HUES48 (cell line): ENCODE measurements around the gene CCN6.

Experiments used
- H3K27ac ChIP-seq: one replicate; pipeline ENCODE4 v1.7.0; 2013; ENCODE audit warnings: low read depth, low read length, inconsistent platforms
- H3K27me3 ChIP-seq: 2 replicates; pipeline ENCODE4 v1.6.1; 2013; ENCODE audit warnings: mild to moderate bottlenecking, low read length; ENCODE audit not compliant: control insufficient read depth, insufficient read depth
- H3K36me3 ChIP-seq: 2 replicates; pipeline ENCODE4 v1.6.1; 2013; ENCODE audit warnings: low read length; ENCODE audit not compliant: control insufficient read depth, insufficient read depth
- H3K4me1 ChIP-seq: 2 replicates; pipeline ENCODE4 v1.6.1; 2013; ENCODE audit warnings: mild to moderate bottlenecking, low read length; ENCODE audit not compliant: control insufficient read depth, insufficient read depth
- H3K4me3 ChIP-seq: 2 replicates; pipeline ENCODE4 v1.5.1; 2013; ENCODE audit warnings: mild to moderate bottlenecking, low read depth, low read length
- H3K9ac ChIP-seq: 2 replicates; pipeline ENCODE4 v1.6.1; 2013; ENCODE audit warnings: mild to moderate bottlenecking, low read depth, low read length, moderate library complexity
- H3K9me3 ChIP-seq: 2 replicates; pipeline ENCODE4 v1.6.1; 2013; ENCODE audit warnings: low read length; ENCODE audit not compliant: control insufficient read depth, insufficient read depth

Gene CCN6

GRCh38 chr6:112054001-112054400, at the start of gene CCN6:
Gene CCN6 (plus strand): TSS chr6:112054104. CDS start chr6:112054358, 254 bp downstream.
- H3K4me3 ChIP-seq = no peak within 1 kb of the TSS
- H3K9ac ChIP-seq = no peak within 1 kb of the TSS
- H3K36me3 ChIP-seq = no peaks in the 10 kb centered on the region
- H3K27ac ChIP-seq = no peak within 1 kb of the TSS
- no peaks in the 10 kb centered on the region for H3K4me1 ChIP-seq
- no peaks in the 10 kb centered on the region for H3K27me3 ChIP-seq
- no peaks in the 10 kb centered on the region for H3K9me3 ChIP-seq

GRCh38 chr6:112004201-112005012, 49.5 kb upstream of the CCN6 start:
- Histone ChIP-seq H3K9me3 (no peaks in the 10 kb centered on the region), H3K4me1 (no peaks in the 10 kb centered on the region), H3K9ac (no peak overlapping the region), H3K4me3 (no peak overlapping the region), H3K27me3 (no peaks in the 10 kb centered on the region), H3K27ac (no peak overlapping the region), H3K36me3 (no peaks in the 10 kb centered on the region)

DNA sequence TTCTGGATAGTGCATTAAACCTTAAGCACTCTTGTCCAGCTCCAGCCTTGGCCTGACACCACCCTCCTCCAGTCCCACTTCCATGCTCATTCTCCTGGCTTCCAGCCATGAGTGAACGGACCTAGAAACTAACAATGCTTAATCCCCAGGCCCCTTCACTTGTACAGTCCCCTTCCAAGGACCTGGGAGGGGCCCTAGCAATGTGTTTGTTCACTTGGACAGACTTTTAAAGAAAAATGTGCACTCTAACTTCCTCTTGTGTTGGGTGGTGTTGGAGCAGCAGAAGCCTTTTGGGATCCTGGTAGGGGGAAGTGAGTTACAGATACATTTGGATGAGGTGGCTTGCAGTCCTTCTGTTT, 48.9 kb upstream of the CCN6 start:
- no peak overlapping the region for H3K9ac ChIP-seq
- no peaks in the 10 kb centered on the region for H3K36me3 ChIP-seq
- H3K27ac ChIP-seq = no peak overlapping the region
- H3K27me3 ChIP-seq = no peaks in the 10 kb centered on the region
- H3K9me3 ChIP-seq = no peaks in the 10 kb centered on the region
- no peak overlapping the region for H3K4me3 ChIP-seq
- no peaks in the 10 kb centered on the region for H3K4me1 ChIP-seq

DNA sequence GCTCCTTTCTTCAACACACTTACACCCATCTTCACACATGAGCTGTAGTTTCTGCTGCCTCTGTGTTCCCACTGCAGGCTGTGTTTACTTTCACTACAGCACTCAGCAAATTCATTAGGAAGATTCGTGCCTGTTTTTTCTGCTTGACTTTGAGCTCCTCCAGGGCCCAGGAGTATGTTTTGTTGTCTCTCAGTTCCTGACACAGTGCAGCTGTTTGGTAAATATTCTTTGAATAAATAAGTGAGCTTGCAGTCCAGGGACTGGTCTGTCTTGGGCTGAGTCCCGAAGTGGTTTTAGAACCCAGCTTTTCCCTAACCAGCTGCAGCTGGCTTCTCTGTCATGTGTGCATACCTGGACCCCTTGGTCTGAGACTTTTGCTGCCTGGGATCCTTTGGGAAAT, 46.6 kb upstream of the CCN6 start:
- Histone ChIP-seq H3K4me1 (no peaks in the 10 kb centered on the region), H3K9ac (no peak overlapping the region), H3K27ac (no peak overlapping the region), H3K9me3 (no peaks in the 10 kb centered on the region), H3K4me3 (no peak overlapping the region), H3K27me3 (no peaks in the 10 kb centered on the region), H3K36me3 (no peaks in the 10 kb centered on the region)

DNA sequence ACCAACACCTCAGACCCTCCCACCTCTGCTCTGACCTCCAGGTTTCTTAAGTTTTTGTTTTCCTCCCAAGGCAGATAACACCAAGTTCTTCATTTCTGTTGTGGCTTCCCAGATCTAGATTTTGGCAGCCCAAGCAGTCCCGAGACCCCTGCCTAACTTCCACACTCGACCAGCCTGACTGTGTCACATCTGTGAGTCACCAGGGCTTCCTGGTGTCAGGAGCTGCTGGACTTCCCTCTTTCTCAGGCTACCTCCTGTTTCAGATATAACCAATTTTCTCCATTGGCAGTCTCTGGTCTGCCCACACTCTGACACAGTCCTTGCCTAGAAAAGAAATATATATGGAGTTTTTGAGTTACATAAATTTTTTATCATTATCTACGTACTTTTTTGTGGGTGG, 46.1 kb upstream of the CCN6 start:
- no peak overlapping the region for H3K27ac ChIP-seq
- no peak overlapping the region for H3K4me3 ChIP-seq
- no peak overlapping the region for H3K9ac ChIP-seq
- no peaks in the 10 kb centered on the region for H3K9me3 ChIP-seq
- no peaks in the 10 kb centered on the region for H3K27me3 ChIP-seq
- H3K4me1 ChIP-seq = no peaks in the 10 kb centered on the region
- no peaks in the 10 kb centered on the region for H3K36me3 ChIP-seq

GRCh38 chr6:112008482-112008881, 45.4 kb upstream of the CCN6 start:
- Histone ChIP-seq H3K27ac (no peak overlapping the region), H3K27me3 (no peaks in the 10 kb centered on the region), H3K36me3 (no peaks in the 10 kb centered on the region), H3K4me3 (no peak overlapping the region), H3K9me3 (no peaks in the 10 kb centered on the region), H3K4me1 (no peaks in the 10 kb centered on the region), H3K9ac (no peak overlapping the region)

GRCh38 chr6:112010328-112010727, 43.6 kb upstream of the CCN6 start:
- Histone ChIP-seq H3K4me1 (no peaks in the 10 kb centered on the region), H3K36me3 (no peaks in the 10 kb centered on the region), H3K9ac (no peak overlapping the region), H3K27ac (no peak overlapping the region), H3K9me3 (no peaks in the 10 kb centered on the region), H3K27me3 (no peaks in the 10 kb centered on the region), H3K4me3 (no peak overlapping the region)

GRCh38 chr6:112013051-112013450, 40.9 kb upstream of the CCN6 start:
- Histone ChIP-seq H3K9me3 (no peaks in the 10 kb centered on the region), H3K27ac (no peak overlapping the region), H3K27me3 (no peaks in the 10 kb centered on the region), H3K4me3 (no peak overlapping the region), H3K9ac (no peak overlapping the region), H3K4me1 (no peaks in the 10 kb centered on the region), H3K36me3 (no peaks in the 10 kb centered on the region)

- H3K9me3 ChIP-seq = no peaks in the 10 kb centered on the region
- H3K36me3 ChIP-seq = no peaks in the 10 kb centered on the region
- no peak overlapping the region for H3K27ac ChIP-seq
- no peak overlapping the region for H3K9ac ChIP-seq
- no peak overlapping the region for H3K4me3 ChIP-seq
- H3K27me3 ChIP-seq = no peaks in the 10 kb centered on the region
- no peaks in the 10 kb centered on the region for H3K4me1 ChIP-seq
These were observed 39.4 kb upstream of the CCN6 start for GRCh38 chr6:112014483-112014882.

DNA sequence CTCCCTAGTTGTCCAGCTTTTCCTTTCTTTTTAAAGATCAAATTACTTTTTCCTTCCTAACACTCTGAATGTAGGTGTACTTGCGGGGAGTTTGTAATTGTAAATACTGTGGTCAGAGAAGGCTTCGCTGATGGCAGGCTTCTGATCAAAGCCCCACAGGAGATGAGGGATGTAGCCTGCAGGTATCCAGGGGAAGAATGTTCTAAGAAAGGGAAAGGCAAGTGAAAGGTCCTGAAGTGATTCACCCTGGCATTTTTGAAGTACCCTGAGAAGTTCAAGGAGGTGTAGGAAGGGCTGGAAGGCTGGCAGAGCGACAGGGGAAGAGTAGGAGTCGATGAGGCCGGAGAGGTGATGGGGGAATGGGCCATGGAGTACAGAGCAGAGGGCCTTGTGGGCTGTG, 38.2 kb upstream of the CCN6 start:
- Histone ChIP-seq H3K4me1 (no peaks in the 10 kb centered on the region), H3K27ac (no peak overlapping the region), H3K27me3 (no peaks in the 10 kb centered on the region), H3K4me3 (no peak overlapping the region), H3K9me3 (no peaks in the 10 kb centered on the region), H3K36me3 (no peaks in the 10 kb centered on the region), H3K9ac (no peak overlapping the region)

- H3K4me1 ChIP-seq = no peaks in the 10 kb centered on the region
- no peak overlapping the region for H3K9ac ChIP-seq
- H3K4me3 ChIP-seq = no peak overlapping the region
- H3K9me3 ChIP-seq = no peaks in the 10 kb centered on the region
- no peaks in the 10 kb centered on the region for H3K36me3 ChIP-seq
- no peak overlapping the region for H3K27ac ChIP-seq
- no peaks in the 10 kb centered on the region for H3K27me3 ChIP-seq
These were observed 37.6 kb upstream of the CCN6 start for GRCh38 chr6:112016320-112016719.
